Measurements from ENCODE around the gene ITPR1. TPM values are rescaled to one million over a fixed set of nuclear protein-coding genes. Genes with fewer than 3 reads are reported as not detected.

Gene ITPR1
- total RNA-seq, 4 donors from 2014 or later, result 58.8 to 67.2 (median 63.1) TPM

DNA sequence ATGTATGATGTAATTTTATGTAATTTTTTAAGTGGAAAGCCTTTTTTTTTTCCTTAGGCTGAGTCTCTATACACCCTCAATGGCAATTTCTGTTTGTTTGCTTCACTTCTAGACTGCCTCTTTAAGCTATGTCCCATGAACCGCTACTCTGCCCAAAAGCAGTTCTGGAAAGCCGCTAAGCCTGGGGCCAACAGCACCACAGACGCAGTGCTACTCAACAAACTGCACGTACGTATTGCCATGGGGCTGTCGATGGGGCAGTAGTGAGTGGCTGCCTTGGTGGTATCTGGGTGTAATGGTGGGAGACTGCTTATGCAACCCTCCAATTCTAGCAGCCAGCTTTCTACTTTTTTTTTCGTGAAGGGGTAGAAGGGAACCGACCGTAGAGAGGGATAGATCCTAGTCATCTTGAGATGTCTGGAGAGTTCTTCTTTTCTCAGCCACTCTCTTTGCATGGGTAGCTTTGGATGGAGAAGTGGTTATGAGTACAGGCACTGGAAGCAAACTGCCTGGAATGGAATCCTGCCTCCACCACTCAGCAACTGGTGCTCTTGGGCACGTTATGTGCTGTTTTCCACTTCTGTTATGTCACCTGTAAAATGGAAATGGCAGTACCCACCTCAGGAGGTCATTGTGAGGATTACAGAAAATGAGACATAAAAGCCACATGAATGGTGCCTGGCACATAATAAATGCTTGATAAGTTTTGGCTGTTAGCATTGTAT lies 134.7 kb downstream of the ITPR1 start:
- TF ChIP-seq, protein P1, sequence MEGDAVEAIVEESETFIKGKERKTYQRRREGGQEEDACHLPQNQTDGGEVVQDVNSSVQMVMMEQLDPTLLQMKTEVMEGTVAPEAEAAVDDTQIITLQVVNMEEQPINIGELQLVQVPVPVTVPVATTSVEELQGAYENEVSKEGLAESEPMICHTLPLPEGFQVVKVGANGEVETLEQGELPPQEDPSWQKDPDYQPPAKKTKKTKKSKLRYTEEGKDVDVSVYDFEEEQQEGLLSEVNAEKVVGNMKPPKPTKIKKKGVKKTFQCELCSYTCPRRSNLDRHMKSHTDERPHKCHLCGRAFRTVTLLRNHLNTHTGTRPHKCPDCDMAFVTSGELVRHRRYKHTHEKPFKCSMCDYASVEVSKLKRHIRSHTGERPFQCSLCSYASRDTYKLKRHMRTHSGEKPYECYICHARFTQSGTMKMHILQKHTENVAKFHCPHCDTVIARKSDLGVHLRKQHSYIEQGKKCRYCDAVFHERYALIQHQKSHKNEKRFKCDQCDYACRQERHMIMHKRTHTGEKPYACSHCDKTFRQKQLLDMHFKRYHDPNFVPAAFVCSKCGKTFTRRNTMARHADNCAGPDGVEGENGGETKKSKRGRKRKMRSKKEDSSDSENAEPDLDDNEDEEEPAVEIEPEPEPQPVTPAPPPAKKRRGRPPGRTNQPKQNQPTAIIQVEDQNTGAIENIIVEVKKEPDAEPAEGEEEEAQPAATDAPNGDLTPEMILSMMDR (IDR thresholded peaks at IDR 0.05; ENCODE audit: low read depth), result no peak

DNA sequence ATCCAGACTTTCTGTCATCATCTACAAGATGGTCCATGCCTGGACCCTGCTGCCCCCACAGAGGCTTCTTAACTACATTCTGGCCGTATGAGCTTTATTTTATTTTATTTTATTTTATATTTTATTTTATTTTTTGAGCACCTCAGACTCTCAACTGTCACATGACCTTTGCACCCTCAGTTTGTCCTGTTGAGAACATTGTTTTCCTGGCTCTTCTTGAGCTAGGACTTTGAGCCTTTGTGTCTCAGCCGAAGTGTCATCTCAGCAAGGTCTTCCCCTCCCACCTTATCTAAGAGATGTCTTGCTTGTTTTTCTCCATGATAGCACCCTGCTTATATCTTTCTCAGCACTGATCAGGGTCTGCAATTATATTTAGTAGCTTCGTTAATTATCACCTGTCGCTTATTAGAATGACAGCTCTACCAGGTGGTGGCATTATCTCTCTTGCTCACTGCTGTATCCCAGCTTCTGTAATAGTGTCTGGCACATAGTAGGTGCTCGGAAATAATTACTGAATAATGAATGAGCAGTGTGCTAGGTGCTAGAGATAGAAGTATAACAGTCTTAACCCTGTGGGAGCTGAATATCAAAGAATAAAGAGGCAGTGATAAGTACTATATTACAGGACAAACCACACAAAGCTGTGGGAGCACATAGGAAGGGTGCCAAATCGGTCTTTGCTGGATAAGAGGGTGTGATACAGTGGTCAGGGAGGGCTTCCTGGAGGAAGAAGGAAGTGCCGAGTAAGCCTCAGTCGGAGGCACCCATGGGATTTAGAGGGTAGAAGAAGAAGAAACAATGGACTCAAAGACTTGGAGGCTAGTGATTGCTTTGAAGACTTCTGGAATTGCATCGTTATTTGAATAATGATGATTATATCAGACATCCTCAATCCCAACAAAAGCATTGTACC lies 136.2 kb downstream of the ITPR1 start:
- TF ChIP-seq, protein P1 (IDR thresholded peaks at IDR 0.05; ENCODE audit: low read depth), result no peak

DNA sequence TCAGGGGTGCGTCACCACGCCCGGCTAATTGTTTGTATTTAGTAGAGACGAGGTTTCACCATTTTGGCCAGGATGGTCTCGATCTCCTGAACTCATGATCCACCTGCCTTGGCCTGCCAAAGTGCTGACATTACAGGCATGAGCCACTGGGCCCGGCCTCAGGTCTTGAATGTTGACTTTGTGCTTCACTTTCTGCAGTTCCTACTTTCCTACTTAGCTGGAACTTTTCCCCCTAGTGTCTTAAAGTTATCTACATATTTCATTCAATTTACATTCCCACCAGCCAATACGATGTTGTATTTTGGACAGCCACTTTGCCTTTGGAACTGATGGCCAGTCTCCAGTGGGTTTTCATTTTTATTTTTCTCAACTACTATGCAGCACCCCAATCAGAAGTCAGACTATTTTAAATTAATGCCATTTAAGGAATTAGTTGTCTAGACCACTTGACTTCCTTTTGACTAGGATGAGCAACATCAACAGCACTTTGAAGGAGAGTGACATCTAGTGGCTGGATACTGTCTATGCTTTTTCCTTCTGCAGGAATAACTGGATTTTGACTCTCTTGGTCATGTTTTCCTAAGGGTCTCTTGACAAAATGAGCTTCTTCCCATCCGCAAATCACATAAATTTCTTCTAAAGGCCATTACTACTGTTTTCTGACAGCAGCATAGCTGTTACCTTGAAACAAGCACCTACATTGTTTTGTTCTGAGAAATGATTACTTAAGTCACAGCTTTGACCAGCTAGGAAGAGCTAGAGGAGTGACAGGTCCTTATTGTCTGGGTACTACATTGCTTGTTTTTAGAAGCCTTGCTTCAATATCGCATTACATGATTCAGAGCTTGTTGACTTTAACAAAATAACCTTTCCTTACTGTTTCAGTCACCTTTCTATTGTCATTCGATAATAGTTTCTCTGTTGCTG lies 140.2 kb downstream of the ITPR1 start:
- TF ChIP-seq, protein P1 (IDR thresholded peaks at IDR 0.05; ENCODE audit: low read depth), result no peak

DNA sequence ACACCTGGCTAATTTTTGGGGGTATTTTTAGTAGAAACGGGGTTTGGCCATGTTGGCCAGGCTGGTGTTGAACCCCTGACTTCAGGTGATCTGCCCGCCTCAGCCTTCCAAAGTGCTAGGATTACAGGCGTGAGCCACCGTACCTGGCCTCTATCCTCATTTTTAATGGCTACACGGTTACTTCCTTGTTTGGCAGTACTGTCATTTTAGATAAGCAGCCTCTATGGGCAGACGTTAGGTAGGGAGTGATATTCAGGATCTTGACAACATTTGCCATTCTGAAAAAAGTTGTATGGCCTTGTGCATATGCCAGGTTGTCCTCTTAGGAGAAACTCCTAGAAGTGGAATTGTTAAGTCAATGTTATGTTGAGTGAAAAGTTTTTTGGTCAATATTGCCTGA lies 141.7 kb downstream of the ITPR1 start:
- TF ChIP-seq, protein P1 (IDR thresholded peaks at IDR 0.05; ENCODE audit: low read depth), result no peak

DNA sequence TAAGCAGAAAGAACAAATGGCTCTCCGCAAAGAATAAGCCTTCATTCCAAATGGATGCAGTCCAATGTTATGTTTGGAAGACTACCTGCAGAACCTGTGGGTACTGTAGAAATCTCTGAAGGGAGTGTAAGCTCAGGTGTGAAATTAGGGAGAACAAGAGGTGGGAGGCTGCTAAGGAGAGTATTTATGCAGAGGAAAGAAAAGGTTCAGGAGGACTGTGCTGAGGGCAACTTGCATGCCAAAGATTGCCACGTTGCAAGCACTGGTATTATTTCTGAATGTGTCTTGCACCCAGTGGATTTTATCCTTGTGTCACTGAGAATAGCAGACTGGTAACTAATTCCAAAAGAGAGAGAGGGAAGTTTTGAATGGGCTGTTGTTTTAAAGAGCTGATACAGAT lies 144.1 kb downstream of the ITPR1 start:
- TF ChIP-seq, protein P1 (IDR thresholded peaks at IDR 0.05; ENCODE audit: low read depth), result no peak

DNA sequence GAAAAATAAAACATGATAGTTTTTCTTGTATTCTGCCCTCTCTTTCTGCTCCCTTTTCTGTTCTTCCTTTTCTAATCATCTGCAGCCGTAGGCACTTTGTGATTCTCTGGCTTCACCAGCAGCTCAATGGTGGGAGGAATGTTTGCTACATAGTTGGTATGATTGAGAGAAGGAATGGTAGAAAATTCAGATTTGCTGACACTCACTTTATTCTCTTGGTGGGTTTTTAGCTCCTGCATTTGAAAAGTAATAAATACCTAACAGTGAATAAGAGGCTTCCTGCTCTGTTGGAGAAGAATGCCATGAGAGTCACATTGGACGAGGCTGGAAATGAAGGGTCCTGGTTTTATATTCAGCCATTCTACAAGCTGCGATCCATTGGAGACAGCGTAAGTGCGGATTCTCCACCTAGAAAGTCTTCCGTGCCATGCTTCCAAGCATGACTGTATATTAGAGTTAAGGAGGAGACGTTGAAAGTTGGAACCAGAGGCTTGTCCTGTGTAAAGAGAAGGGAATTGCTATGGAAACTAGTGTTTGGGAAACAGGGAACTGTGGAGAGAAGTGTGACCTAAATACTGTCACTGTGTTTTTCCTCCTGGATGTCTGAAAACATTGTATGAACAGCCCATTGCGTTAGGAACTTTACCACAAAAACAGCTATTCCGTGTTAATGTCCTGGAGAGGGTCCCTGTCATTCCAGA lies 148.9 kb downstream of the ITPR1 start:
- TF ChIP-seq, protein P1 (IDR thresholded peaks at IDR 0.05; ENCODE audit: low read depth), result no peak

Data from subcutaneous adipose tissue (tissue), 4 donors.